SJCRH30 (cell line): ENCODE measurements around the gene NME9. TPM values are rescaled to one million over a fixed set of nuclear protein-coding genes. Genes with fewer than 3 reads are reported as not detected.

ENCODE experiments used
- DNase-seq, 2 experiments: peaks; one replicate each; pipeline ENCODE4 v3.0.0-alpha.2; 2015 to 2020
- H3K27ac ChIP-seq: fragments of 250-450 bp; sonication (Bioruptor Pico); 2 replicates; pipeline ENCODE4 v1.5.1; 2020; ENCODE audit warnings: mild to moderate bottlenecking, moderate library complexity
- H3K27me3 ChIP-seq: fragments of 250-450 bp; sonication (Bioruptor Pico); 2 replicates; pipeline ENCODE4 v1.5.1; 2020; ENCODE audit warnings: mild to moderate bottlenecking, moderate library complexity
- H3K36me3 ChIP-seq: fragments of 250-450 bp; sonication (Bioruptor Pico); 2 replicates; pipeline ENCODE4 v1.5.1; 2020; ENCODE audit warnings: mild to moderate bottlenecking, moderate library complexity
- H3K4me1 ChIP-seq: fragments of 250-450 bp; sonication (Bioruptor Pico); 2 replicates; pipeline ENCODE4 v1.5.1; 2020; ENCODE audit warnings: mild to moderate bottlenecking, moderate library complexity
- H3K4me3 ChIP-seq: fragments of 250-450 bp; sonication (Bioruptor Pico); 2 replicates; pipeline ENCODE4 v1.5.1; 2020; ENCODE audit warnings: mild to moderate bottlenecking, moderate library complexity
- H3K9me3 ChIP-seq: fragments of 250-450 bp; sonication (Bioruptor Pico); replicated peaks from 2 replicates; pipeline ENCODE4 v1.5.1; 2020; ENCODE audit warnings: mild to moderate bottlenecking, moderate library complexity
- total RNA-seq: library from RNA; depleted of rRNA; stranded (reverse); fragments of >200 nt; shearing (Covaris generic); gene quantifications from 2 replicates; pipeline ENCODE4 v1.2.3, GENCODE V29; 2014; rRNA removed

NME9 gene
- total RNA-seq, 1 experiment from 2014 or later, result 0.08 TPM

- Histone ChIP-seq H3K36me3 (no peaks in the 10 kb centered on the region; the same call in 1 of the 2 replicates), H3K4me3 (no peak overlapping the region), H3K9me3 (no peaks in the 10 kb centered on the region), H3K27me3 (no peaks in the 10 kb centered on the region), H3K27ac (no peak overlapping the region), H3K4me1 (peaks cover 10% of the 10 kb centered on the region)
- no peak for DNase-seq
These were observed 73.6 kb downstream of the NME9 start for GRCh38 chr3:138256022-138256421.

GRCh38 chr3:138254216-138254615 lies 75.4 kb downstream of the NME9 start:
- H3K27me3 ChIP-seq, result no peaks in the 10 kb centered on the region
- no peak for DNase-seq
- peaks cover 10% of the 10 kb centered on the region for H3K4me1 ChIP-seq
- H3K27ac ChIP-seq, result no peak overlapping the region
- H3K4me3 ChIP-seq, result no peak overlapping the region
- H3K9me3 ChIP-seq, result no peaks in the 10 kb centered on the region
- H3K36me3 ChIP-seq, result peaks cover 11% of the 10 kb centered on the region

- no peak for DNase-seq
- Histone ChIP-seq H3K27me3 (no peaks in the 10 kb centered on the region), H3K27ac (no peak overlapping the region)
These were observed 76.0 kb downstream of the NME9 start for GRCh38 chr3:138253609-138254008.

More at GRCh38 chr3:138253609-138254008, 76.0 kb downstream of the NME9 start:
- H3K4me1 ChIP-seq, result peaks cover 10% of the 10 kb centered on the region
- peaks cover 11% of the 10 kb centered on the region for H3K36me3 ChIP-seq
- H3K9me3 ChIP-seq, result no peaks in the 10 kb centered on the region
- H3K4me3 ChIP-seq, result no peak overlapping the region

Other genes with a start within 250 kb of the NME9 start
- 11.0 and 19.7 TPM in 2 replicates for gene DZIP1L, start 214.2 kb downstream of the NME9 start, total RNA-seq
- gene A4GNT, start 197.5 kb downstream of the NME9 start, total RNA-seq, result 0.16 TPM in 1 of 2 replicates, not detected in the other
- 25.2 and 28.1 TPM in 2 replicates for gene DBR1, start 154.9 kb downstream of the NME9 start, total RNA-seq
- 63.3 and 64.3 TPM in 2 replicates for gene ARMC8, start 142.6 kb downstream of the NME9 start, total RNA-seq
- 57.8 and 63.6 TPM in 2 replicates for gene MRAS, start 18.7 kb upstream of the NME9 start, total RNA-seq
- 0.56 and 0.69 TPM in 2 replicates for gene ESYT3, start 104.8 kb upstream of the NME9 start, total RNA-seq